Activated CD4-positive, CD25-positive, alpha-beta regulatory T cell treated with anti-CD3 and anti-CD28 coated beads, Interleukin-2, amount 50 U/mL, for 16 hours (primary cell): Measurements from ENCODE around the gene SOX10.

ENCODE experiments used
- DNase-seq: peaks from one replicate; pipeline ENCODE4 v3.0.0-alpha.2; 2020; ENCODE audit warnings: low read depth, low spot score

Gene SOX10

GRCh38 chr22:38016182-38017151 is 32.1 kb upstream of the SOX10 start:
- DNase-seq = no peak

- no peak for DNase-seq
These were observed 29.7 kb upstream of the SOX10 start for GRCh38 chr22:38014083-38014482.

- no peak for DNase-seq
These were observed 28.3 kb upstream of the SOX10 start for GRCh38 chr22:38012604-38013072.

GRCh38 chr22:38009000-38009806 is 24.8 kb upstream of the SOX10 start:
- no peak for DNase-seq

GRCh38 chr22:38007330-38007902 is 23.1 kb upstream of the SOX10 start:
- DNase-seq = no peak

- DNase-seq = no peak
These were observed 22.6 kb upstream of the SOX10 start for GRCh38 chr22:38006906-38007305.

- no peak for DNase-seq
These were observed 21.6 kb upstream of the SOX10 start for GRCh38 chr22:38005943-38006342.

- no peak for DNase-seq
These were observed 15.4 kb upstream of the SOX10 start for GRCh38 chr22:37999640-38000272.

GRCh38 chr22:37999236-37999635 is 14.9 kb upstream of the SOX10 start:
- no peak for DNase-seq

- DNase-seq = no peak
These were observed 14.2 kb upstream of the SOX10 start for GRCh38 chr22:37998543-37998942.

- no peak for DNase-seq
These were observed 12.3 kb upstream of the SOX10 start for GRCh38 chr22:37996515-37997246.

- no peak for DNase-seq
These were observed 11.7 kb upstream of the SOX10 start for GRCh38 chr22:37996079-37996478.

GRCh38 chr22:37995460-37995859 is 11.1 kb upstream of the SOX10 start:
- no peak for DNase-seq

- DNase-seq = no peak
These were observed 10.6 kb upstream of the SOX10 start for GRCh38 chr22:37994982-37995381.

GRCh38 chr22:37994049-37994448 is 9.7 kb upstream of the SOX10 start:
- DNase-seq = no peak

- no peak for DNase-seq
These were observed 7.5 kb upstream of the SOX10 start for GRCh38 chr22:37991731-37992442.

- no peak for DNase-seq
These were observed 6.5 kb upstream of the SOX10 start for GRCh38 chr22:37990862-37991261.

- DNase-seq = no peak
These were observed 5.9 kb upstream of the SOX10 start for GRCh38 chr22:37990301-37990700.

GRCh38 chr22:37989146-37990045 is 5.0 kb upstream of the SOX10 start:
- no peak for DNase-seq
